Coronary artery (tissue), 2 donors: Measurements from ENCODE around the gene POLRMT.

Source experiments
- DNase-seq: peaks from one replicate; pipeline ENCODE4 v3.0.0-alpha.2; 2017; ENCODE audit warnings: low spot score
- H3K27ac ChIP-seq, 2 donors: fragments of 200-600 bp; sonication (generic); one replicate each; pipeline ENCODE4 v1.5.1; 2016 to 2019
- H3K4me3 ChIP-seq: fragments of 200-600 bp; sonication (generic); 2 replicates; pipeline ENCODE4 v1.5.1; 2016; ENCODE audit warnings: mild to moderate bottlenecking, moderate library complexity
- TF ChIP-seq, protein P1 (sequence below): fragments of 200-600 bp; sonication (generic); IDR thresholded peaks from one replicate; pipeline ENCODE4 v1.5.1; 2019; ENCODE audit warnings: antibody characterized with exemption

Gene POLRMT

DNA sequence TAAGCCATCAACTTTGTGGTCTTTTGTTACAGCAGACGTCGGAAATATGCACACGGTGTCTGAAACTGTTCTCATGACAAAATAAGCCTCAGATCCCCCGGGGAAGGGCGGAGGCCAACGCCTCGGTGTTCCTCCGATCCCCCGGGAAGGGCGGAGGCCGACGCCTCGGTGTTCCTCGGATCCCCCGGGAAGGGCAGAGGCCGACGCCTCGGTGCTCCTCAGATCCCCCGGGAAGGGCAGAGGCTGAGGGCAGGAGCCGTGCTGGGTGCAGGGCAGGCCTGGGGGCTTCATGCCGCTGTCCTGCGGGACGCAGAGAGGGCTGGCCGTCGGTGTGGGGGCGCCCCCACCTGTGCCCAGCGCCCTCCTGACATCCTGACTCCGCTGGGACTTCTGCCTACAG, 11.0 kb upstream of the POLRMT start:
- H3K27ac ChIP-seq = no peak overlapping the region

DNA sequence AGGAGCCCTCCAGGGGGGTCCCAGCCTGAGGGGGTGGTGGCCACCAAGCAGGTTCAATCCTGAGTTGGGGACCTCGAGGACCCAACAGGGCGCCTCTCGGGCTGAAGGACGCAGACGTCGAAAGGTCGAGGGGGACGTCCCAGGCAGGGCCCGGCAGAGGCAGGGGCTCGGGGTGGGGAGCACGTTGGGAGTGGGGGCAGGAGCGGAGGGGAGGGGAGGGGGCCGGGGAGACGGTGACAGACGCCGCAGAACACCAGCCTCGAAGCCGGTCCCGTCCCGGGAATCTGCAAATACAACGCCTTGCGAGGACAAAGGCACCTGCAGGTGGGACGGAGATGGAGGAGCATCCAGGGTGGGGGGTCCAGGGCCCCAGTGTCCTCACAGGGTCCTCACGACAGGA, 10.4 kb upstream of the POLRMT start:
- DNase-seq = no peak
- Histone ChIP-seq H3K27ac (no peak overlapping the region), H3K4me3 (no peak overlapping the region)
- TF ChIP-seq, protein P1, sequence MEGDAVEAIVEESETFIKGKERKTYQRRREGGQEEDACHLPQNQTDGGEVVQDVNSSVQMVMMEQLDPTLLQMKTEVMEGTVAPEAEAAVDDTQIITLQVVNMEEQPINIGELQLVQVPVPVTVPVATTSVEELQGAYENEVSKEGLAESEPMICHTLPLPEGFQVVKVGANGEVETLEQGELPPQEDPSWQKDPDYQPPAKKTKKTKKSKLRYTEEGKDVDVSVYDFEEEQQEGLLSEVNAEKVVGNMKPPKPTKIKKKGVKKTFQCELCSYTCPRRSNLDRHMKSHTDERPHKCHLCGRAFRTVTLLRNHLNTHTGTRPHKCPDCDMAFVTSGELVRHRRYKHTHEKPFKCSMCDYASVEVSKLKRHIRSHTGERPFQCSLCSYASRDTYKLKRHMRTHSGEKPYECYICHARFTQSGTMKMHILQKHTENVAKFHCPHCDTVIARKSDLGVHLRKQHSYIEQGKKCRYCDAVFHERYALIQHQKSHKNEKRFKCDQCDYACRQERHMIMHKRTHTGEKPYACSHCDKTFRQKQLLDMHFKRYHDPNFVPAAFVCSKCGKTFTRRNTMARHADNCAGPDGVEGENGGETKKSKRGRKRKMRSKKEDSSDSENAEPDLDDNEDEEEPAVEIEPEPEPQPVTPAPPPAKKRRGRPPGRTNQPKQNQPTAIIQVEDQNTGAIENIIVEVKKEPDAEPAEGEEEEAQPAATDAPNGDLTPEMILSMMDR = no peak

More for the DNA sequence above, 11.0 kb upstream of the POLRMT start:
- no peak for DNase-seq
- TF ChIP-seq, protein P1 = no peak
- no peak overlapping the region for H3K4me3 ChIP-seq

DNA sequence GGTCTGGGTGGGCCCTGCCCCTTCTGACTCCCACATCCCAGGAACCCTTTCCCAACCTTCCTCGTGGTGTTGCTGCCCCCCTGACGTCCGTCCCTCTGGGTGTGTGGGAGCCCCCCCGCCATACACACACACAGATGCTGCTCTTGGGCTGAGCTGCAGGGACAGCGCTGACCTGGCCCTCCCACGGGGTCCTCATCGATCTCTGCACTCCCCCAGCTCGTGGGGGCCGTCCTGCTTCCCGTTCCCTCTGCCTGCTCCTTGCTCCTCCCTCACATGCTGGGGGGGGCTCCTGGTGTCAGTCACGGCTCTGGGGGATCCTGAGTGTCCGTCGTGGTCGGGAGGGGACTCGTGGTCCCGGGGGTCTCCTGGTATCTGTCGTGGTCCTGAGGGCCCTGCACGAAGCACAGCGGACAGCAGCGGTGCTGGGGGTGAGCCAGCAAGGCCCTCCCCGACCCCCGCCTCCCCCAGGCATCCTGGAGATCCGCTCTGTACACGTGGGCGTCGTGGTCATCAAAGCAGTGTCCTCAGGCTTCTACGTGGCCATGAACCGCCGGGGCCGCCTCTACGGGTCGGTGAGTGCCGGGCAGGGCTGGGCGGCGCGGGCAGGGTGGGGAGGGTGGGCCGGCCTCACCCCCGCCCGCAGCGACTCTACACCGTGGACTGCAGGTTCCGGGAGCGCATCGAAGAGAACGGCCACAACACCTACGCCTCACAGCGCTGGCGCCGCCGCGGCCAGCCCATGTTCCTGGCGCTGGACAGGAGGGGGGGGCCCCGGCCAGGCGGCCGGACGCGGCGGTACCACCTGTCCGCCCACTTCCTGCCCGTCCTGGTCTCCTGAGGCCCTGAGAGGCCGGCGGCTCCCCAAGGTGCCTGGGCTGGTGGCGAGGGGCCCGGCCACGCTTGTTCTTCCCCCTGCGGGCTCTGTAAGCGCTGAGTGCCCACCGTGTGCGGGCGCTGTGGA, 9.7 kb upstream of the POLRMT start:
- Histone ChIP-seq H3K4me3 (no peak overlapping the region), H3K27ac (no peak overlapping the region)
- no peak for DNase-seq
- TF ChIP-seq, protein P1 = no peak

DNA sequence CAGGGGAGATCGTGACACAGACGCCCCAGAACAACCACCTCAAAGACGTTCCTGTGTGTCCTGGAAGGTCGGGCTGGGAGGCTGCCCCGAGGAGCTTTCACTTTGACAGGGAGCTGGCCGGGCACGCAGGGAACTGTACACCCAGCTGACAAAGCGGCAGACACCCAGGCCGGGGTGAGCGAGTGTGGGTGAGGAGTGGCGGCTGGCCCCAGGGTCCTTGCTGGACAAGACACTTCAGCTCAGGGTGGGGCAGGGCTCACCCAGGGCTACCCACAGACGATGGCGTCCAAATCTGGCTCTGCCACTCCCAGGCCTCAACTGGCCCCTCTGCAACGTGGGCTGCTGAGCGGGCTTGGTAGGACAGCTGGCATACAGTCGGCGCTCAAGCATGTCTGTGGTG, 8.4 kb upstream of the POLRMT start:
- TF ChIP-seq, protein P1 = no peak
- H3K27ac ChIP-seq = no peak overlapping the region
- H3K4me3 ChIP-seq = no peak overlapping the region
- no peak for DNase-seq

DNA sequence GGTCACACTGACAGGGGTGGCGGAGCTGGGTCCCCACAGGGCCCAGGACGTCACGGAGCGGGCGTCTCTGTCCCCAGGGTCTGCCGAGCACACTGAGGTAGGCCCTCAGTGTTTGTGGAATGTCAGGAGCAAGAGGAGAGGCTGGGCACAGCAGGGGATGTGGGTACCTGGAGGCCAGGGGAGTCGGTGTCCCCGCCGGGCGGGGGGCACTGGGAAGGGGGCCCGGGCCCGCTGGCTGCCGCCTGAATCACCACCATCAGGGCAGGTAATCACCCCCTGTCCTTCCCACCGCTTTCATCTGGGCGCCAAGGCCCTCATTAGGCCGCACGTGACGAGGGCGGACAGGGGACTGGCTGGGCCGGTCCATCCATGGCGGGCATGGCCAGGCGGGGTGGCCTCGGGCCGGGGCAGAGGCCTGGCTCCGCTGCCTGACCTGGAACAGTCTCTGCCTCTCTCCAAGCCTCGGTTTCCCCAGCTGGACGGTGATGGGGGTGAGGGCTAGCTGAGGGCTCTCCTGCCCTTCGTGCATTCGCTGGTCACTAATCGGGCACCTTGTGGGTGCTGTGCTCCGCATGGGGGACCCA, 7.4 kb upstream of the POLRMT start:
- Histone ChIP-seq H3K4me3 (peak overlapping the region; percentile 75), H3K27ac (peak overlapping the region in 1 of 2 donors; percentile 2)
- TF ChIP-seq, protein P1 = no peak
- DNase-seq = no peak

DNA sequence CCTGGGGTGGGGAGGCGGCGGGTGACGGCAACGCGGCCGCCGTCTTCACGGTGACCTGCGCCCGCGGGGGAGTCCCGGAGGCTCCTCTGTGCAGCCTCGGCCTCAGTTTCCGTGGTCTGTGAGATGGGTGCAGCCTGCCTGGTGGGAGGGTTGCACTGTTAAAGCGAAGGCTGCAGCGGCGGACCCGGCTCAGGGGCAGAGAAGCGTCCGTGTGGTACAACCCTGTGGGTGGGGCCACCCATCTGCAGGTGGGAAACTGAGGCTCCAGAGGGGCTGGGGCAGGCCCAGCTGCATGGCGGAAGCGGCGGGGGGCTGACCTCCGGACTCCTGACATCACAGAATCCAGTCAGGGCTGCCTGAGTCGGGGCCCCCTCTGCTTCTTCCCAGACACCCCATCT, 6.8 kb upstream of the POLRMT start:
- no peak for DNase-seq
- H3K27ac ChIP-seq = peak overlapping the region; percentile 2 to 72
- TF ChIP-seq, protein P1 = no peak
- peak overlapping the region; percentile 75 for H3K4me3 ChIP-seq
